8988T (cell line): ENCODE results near the gene ANKRD63.

Experiments used
- DNase-seq: peaks from one replicate; pipeline ENCODE4 v3.0.0; 2011

ANKRD63 gene

GRCh38 chr15:40254452-40254851, 28.4 kb downstream of the ANKRD63 start:
- DNase-seq: no peak

DNA sequence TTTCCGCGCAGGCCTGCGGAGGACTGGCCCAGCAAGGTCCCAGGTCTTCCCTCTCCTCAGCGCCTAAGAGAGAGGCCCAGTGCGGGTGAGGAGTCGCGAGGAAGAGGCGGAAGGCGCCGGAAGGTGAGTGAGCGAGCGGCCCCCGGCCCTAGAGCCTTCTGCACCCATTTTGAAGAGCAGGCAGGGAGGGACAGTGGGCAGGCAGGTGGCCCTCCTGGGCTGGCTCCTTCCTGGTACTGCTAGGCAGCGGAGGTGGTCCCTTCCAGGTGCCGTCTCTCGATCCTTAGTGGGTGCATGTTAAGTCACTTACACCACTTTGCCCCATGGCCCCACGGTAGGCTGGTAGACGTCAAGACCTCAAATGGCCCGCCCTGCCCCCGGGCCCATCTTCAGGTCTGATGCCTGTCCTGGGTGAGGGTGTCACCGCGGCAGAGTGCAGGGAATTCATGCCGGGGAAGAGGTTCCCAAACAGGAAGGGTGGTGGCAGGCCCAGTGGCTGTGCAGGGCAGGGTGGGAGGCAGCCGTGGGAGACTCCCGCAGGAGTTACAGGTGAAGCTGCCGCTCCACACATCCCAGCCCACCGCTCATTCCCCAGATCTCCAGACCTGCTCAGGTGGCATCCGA, 29.6 kb downstream of the ANKRD63 start:
- no peak for DNase-seq

- no peak for DNase-seq
These were observed 30.3 kb downstream of the ANKRD63 start for GRCh38 chr15:40252438-40253166.

- DNase-seq: no peak
These were observed 30.8 kb downstream of the ANKRD63 start for GRCh38 chr15:40252141-40252437.

GRCh38 chr15:40251486-40252140, 31.3 kb downstream of the ANKRD63 start:
- no peak for DNase-seq

GRCh38 chr15:40250771-40251483, 31.9 kb downstream of the ANKRD63 start:
- DNase-seq: no peak

- no peak for DNase-seq
These were observed 32.6 kb downstream of the ANKRD63 start for GRCh38 chr15:40250304-40250656.

DNA sequence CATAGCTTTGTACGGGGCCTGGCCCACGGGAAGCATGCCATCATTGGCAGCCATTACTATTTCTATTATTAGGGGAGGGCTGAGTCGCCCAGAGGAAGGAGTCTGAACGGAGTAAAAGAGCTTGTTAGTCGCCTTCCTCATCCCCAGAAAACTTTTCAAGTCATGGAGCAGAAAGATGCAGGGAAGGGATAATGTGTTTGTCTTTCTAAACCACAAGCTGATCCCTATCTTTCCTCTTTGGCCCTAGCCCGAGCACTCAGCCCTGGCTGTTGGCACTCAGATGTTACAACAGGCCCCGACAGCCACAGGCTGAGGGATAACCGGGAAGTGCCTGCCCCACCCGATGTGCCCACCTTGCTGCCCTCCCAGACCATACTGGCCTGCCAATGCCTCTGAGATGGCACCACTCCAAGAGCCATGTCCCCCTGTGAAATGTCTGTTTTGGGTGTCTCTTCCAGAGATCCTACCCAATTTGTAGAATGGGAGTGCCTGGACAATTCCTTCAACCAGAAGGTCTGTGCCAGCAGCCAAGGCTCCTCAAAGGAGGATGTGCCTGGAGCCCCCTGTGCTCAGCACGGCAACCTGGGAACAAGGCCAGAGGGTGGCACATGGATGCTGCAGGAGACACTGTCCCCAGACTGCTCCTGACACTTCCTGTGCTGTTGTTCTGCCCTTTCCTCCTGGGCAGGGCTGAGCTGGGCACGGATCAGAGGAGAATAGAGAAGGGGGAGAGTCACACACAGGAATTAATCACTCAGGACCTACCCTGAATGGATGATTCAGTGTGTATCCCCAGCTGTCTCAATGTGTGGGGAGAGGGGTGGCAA, 33.2 kb downstream of the ANKRD63 start:
- DNase-seq: no peak

- no peak for DNase-seq
These were observed 34.7 kb downstream of the ANKRD63 start for GRCh38 chr15:40248006-40248783.

- no peak for DNase-seq
These were observed 35.4 kb downstream of the ANKRD63 start for GRCh38 chr15:40247406-40247971.

DNA sequence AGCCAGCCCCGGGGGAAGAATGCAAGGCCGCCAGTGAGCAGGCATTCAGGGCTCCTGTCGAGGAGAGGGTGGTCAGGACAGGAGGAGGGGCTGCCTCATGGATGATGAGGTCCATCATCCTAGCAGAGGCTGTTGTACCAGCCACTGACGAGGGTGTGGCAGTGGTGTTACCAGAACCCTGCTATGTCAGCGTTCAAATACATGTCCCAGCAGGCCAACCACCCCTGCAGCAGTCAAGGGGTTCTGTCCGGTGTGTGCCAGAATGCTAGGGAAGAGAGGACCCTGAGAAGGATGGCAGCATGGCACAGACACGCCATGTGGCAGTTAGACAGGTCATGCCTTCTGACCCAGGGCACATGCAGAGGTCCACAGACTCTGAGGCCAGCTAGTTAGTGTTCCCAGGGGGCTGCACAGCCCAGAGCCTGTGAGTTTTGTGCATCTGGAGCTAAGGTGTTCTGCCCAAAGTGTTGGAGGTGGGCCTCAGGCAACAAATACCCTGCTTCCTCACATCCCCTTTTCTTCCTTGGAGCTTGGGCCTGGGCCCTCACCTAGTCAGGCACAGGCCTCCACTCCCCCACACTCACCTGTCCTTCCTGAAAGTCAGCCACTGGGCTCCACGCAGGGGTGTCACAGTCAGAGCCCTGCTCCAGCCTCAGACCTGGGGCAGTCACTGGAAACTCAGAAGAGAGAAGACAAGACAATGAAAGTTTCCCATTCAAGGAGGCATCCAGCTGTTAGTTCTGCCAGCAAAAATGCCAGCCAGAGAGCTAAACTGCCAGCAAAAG, 36.2 kb downstream of the ANKRD63 start:
- no peak for DNase-seq

DNA sequence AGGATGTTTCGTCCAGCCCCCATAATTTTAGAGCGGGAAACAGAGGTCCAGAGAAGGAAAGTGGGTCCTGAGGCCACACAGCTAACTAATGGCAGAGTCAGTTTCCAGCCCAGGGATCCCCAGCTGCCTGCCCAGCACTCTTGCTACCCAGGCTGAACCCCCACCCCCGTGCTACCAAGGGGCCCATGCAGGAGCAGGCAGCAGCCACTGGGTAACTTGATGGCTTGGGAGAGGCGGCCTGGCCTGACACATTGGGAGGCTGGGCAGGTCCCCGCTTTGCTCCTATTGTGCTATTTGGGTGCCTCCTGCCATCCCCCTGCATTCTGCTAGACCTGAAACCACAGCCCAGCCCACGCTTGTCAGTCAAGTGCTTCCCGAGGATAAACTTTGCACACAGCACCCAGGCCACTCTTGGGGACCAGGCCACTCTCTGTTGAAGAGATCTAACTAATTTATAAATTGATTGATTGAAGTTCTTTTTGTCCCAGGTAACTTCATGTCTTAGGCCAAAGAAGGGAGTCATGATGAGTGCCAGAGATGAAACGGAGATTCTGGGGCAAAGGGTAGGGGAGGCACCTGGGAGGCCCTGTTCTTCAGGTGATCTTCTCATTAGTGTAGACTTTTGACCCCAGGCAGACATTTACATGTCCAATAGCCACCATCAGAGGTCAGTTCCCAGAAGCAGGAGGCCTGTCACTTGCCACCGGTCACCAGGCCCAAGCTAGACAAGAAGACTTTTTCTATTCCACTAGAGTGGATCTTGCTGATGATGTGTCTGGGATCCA, 37.0 kb downstream of the ANKRD63 start:
- no peak for DNase-seq

GRCh38 chr15:40244961-40245523, 37.8 kb downstream of the ANKRD63 start:
- no peak for DNase-seq

DNA sequence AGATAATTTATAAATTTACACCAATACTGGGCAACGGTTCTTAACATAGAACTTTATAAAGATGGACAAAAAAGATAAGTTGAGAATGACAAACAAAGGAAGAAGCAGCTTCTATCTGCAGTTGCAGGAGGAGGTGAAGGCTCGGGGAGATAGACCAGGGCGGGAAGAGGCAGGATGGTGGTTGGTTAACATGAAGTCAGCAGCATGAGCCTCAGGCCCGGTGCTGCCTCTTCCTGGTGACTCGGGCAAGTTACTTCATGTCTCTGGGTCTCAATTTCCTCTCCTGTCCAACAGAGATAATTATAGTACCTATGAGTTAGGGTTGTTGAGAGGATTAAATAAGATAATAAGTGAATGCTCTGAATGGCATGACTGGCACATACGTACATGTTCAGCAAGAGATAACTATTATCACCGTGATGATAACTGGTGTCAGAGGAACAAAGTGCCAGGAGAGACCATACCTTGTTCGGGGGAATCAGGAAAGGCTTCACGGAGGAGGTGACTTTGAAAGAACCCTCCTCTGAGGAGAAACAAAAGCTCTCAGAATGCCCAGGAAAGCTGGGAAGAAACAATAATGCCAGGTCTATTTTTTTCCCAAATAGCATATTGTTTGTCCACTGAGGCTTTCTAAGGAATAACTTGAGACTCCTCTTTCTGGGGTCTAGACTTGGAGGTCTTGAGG, 39.6 kb downstream of the ANKRD63 start:
- DNase-seq: no peak

DNA sequence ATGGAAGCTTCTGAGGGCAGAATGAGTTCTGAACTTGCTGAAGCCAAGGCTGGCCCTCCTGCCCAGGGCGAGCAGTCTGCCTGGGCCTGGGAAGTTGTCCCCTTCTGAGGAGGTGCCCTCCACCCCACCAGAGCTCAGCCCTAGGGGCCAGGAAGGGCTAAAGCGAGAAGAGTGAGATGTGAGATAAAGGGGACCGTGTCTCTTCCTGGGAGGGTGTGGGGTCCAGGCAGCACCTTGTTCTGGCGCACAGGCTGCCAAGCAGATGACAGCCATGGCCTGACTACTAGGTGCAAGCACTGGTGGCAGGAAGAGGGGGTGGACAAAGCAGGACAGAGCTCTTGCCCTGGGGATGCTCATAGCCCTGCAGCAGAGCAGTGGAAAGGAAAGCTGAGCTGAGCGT, 40.3 kb downstream of the ANKRD63 start:
- no peak for DNase-seq

- DNase-seq: no peak
These were observed 40.7 kb downstream of the ANKRD63 start for GRCh38 chr15:40242213-40242599.

- no peak for DNase-seq
These were observed 41.3 kb downstream of the ANKRD63 start for GRCh38 chr15:40241269-40242212.

GRCh38 chr15:40240619-40241221, 42.1 kb downstream of the ANKRD63 start:
- DNase-seq: no peak
